Omental fat pad (tissue), 4 donors: ENCODE measurements around the gene ARHGAP33. TPM values are rescaled to one million over a fixed set of nuclear protein-coding genes. Genes with fewer than 3 reads are reported as not detected.
"Not testable (repeated sequence)": the region's sequence is repeated elsewhere in the genome, so short reads cannot be mapped to it uniquely, and the experiment has no call there.

ENCODE experiments used
- ATAC-seq: fragments of 150-250 bp; one replicate; pipeline ENCODE4 v1.9.1; 2016; ENCODE audit warnings: mild to moderate bottlenecking, moderate library complexity; ENCODE audit not compliant: low FRiP score
- DNase-seq: peaks from one replicate; pipeline ENCODE4 v3.0.0-alpha.2; 2019; ENCODE audit warnings: low spot score
- total RNA-seq, 4 donors: library from RNA; depleted of rRNA; stranded (reverse); fragments of >200 nt; gene quantifications; one replicate each; pipeline ENCODE4 v1.1.0, GENCODE V29; 2016
- TF ChIP-seq, protein P1 (sequence below), 3 donors: fragments of 450-650 bp; IDR thresholded peaks; one replicate each; pipeline ENCODE4 v1.5.1; 2016 to 2017; ENCODE audit warnings: antibody characterized with exemption in 3 of 3, mild to moderate bottlenecking in 3 of 3, moderate library complexity in 2 of 3

The ARHGAP33 gene
- total RNA-seq, 4 donors from 2014 or later = 0.84 to 9.1 (median 2.5) TPM

- TF ChIP-seq, protein P1, sequence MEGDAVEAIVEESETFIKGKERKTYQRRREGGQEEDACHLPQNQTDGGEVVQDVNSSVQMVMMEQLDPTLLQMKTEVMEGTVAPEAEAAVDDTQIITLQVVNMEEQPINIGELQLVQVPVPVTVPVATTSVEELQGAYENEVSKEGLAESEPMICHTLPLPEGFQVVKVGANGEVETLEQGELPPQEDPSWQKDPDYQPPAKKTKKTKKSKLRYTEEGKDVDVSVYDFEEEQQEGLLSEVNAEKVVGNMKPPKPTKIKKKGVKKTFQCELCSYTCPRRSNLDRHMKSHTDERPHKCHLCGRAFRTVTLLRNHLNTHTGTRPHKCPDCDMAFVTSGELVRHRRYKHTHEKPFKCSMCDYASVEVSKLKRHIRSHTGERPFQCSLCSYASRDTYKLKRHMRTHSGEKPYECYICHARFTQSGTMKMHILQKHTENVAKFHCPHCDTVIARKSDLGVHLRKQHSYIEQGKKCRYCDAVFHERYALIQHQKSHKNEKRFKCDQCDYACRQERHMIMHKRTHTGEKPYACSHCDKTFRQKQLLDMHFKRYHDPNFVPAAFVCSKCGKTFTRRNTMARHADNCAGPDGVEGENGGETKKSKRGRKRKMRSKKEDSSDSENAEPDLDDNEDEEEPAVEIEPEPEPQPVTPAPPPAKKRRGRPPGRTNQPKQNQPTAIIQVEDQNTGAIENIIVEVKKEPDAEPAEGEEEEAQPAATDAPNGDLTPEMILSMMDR (IDR thresholded peaks at IDR 0.05) = no peak
- DNase-seq (no peak), ATAC-seq (no peak)
Observed at GRCh38 chr19:35822579-35822978, 47.2 kb downstream of the ARHGAP33 start.

- TF ChIP-seq, protein P1 (IDR thresholded peaks at IDR 0.05) = no peak
- DNase-seq = no peak
- no peak for ATAC-seq
Observed at GRCh38 chr19:35824150-35824549, 48.8 kb downstream of the ARHGAP33 start.

DNA sequence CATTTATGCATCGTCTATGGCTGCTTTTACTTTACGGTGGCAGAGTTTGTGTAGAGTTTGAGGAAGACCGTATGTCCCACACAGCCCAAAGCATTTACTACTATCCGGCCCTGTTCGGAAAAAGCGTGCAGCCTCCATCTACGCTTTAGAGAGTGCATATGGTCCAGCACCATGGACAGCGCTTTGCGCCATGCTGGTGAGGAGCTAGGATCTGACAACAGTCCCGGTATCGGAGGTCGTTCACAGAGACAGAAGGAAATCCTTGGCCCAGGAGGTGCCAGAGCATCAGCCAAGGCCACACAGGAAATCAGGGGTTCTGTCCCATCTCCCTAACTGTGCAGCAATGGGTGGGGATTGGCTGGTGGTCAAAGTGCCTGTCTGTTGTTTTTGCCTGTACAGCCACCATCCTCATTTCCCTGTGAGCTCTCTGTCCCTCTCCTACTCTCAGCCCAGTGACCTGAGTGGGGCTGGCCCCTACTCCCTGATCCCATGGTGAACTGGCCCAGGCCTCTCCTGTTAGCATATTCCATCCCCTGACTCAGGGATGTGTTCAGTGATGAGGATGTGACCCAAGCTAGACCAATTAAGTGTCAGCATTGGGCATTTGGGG is 53.4 kb downstream of the ARHGAP33 start:
- ATAC-seq = no peak
- TF ChIP-seq, protein P1 (IDR thresholded peaks at IDR 0.05) = no peak
- peak; percentile 41 for DNase-seq

DNA sequence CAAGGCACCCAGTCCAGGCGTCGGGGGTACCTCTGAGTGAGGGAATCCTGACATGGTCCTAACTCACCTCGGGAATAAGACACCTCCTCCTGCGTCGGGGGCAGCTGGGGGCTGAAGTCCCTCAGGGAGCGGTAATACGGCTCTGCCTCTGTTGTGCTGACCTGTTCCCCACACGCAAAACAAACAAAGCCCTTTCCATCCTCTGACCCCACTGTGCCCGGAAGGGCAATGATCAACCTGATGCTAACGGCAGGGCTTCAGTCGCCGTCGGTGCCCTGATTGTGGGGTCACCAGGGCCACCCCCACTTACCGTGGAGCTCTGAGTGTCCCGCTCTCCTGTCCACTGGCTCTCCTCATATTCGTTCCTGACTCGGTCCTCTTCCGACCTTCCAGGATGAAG is 55.6 kb downstream of the ARHGAP33 start:
- no peak for ATAC-seq
- TF ChIP-seq, protein P1 (IDR thresholded peaks at IDR 0.05) = no peak
- DNase-seq = no peak

DNA sequence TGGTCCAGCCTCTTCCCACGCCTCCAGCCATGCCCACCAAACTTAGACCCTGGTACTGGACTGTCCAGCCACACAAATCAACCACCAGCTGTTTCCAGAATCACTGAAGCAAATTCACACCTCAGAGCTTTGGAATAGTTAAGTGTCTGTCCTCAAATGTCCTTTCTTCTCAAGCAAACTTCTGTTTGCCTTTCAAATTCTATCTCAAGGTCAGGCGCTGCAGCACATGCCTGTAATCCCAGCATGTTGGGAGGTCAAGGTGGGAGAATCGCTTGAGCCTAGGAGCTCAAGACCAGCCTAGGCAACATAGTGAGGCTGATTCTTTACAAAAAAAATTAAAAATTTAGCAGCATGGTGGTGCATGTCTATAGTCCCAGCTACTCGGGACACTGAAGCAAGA is 56.7 kb downstream of the ARHGAP33 start:
- DNase-seq (no peak), ATAC-seq (no peak)
- TF ChIP-seq, protein P1 (IDR thresholded peaks at IDR 0.05) = no peak

- DNase-seq (no peak), ATAC-seq (no peak)
- TF ChIP-seq, protein P1 (IDR thresholded peaks at IDR 0.05) = no peak
Observed at GRCh38 chr19:35833972-35834371, 58.6 kb downstream of the ARHGAP33 start.

GRCh38 chr19:35836096-35836495 is 60.7 kb downstream of the ARHGAP33 start:
- ATAC-seq, DNase-seq: not testable (repeated sequence)

Other genes with a start within 250 kb of the ARHGAP33 start
- under 1 TPM in 1 of 4 donors, not detected in 3; 0.93 TPM for gene SBSN, start 247.3 kb upstream of the ARHGAP33 start, total RNA-seq
- not detected for gene GAPDHS, start 242.1 kb upstream of the ARHGAP33 start, total RNA-seq
- gene TMEM147, start 229.9 kb upstream of the ARHGAP33 start, total RNA-seq = 100 to 1,000 TPM in 1 of 4 donors, 10 to 100 TPM in 3; 67.1 to 114 (median 74.5) TPM
- not detected for gene ATP4A, start 211.9 kb upstream of the ARHGAP33 start, total RNA-seq
- not detected for gene PMIS2, start 189.4 kb upstream of the ARHGAP33 start, total RNA-seq
- 1 to 10 TPM; 4.0 to 7.3 (median 5.1) TPM for gene HAUS5, start 162.8 kb upstream of the ARHGAP33 start, total RNA-seq
- 10 to 100 TPM; 35.0 to 41.7 (median 39.6) TPM for gene RBM42, start 146.5 kb upstream of the ARHGAP33 start, total RNA-seq
- under 1 TPM in 2 of 4 donors, not detected in 2; 0.65 to 0.82 TPM for gene ETV2, start 133.8 kb upstream of the ARHGAP33 start, total RNA-seq
- gene COX6B1, start 127.2 kb upstream of the ARHGAP33 start, total RNA-seq = 100 to 1,000 TPM; 391 to 611 (median 538) TPM
- gene UPK1A, start 109.0 kb upstream of the ARHGAP33 start, total RNA-seq = under 1 TPM in 1 of 4 donors, not detected in 3; 0.44 TPM
- under 1 TPM in 2 of 4 donors, not detected in 2; 0.47 to 0.72 TPM for gene ZBTB32, start 71.0 kb upstream of the ARHGAP33 start, total RNA-seq
- gene KMT2B, start 57.6 kb upstream of the ARHGAP33 start, total RNA-seq = 10 to 100 TPM; 11.5 to 28.7 (median 19.8) TPM
- gene IGFLR1, start 33.1 kb upstream of the ARHGAP33 start, total RNA-seq = 10 to 100 TPM in 2 of 4 donors, 1 to 10 TPM in 2; 5.8 to 14.8 (median 10.1) TPM
- gene U2AF1L4, start 30.1 kb upstream of the ARHGAP33 start, total RNA-seq = 10 to 100 TPM; 18.4 to 23.8 (median 22.9) TPM
- 10 to 100 TPM; 28.1 to 58.6 (median 37.9) TPM for gene PSENEN, start 29.9 kb upstream of the ARHGAP33 start, total RNA-seq
- 10 to 100 TPM; 11.3 to 18.3 (median 15.6) TPM for gene LIN37, start 27.0 kb upstream of the ARHGAP33 start, total RNA-seq
- 100 to 1,000 TPM; 107 to 203 (median 128) TPM for gene HSPB6, start 18.5 kb upstream of the ARHGAP33 start, total RNA-seq
- gene PROSER3, start 17.4 kb upstream of the ARHGAP33 start, total RNA-seq = 1 to 10 TPM; 3.7 to 7.5 (median 5.3) TPM
- gene PRODH2, start 37.3 kb downstream of the ARHGAP33 start, total RNA-seq = not detected
- gene NPHS1, start 76.9 kb downstream of the ARHGAP33 start, total RNA-seq = 1 to 10 TPM in 1 of 4 donors, under 1 TPM in 1, not detected in 2; 0.48 to 1.5 TPM
- gene KIRREL2, start 81.3 kb downstream of the ARHGAP33 start, total RNA-seq = 1 to 10 TPM in 1 of 4 donors, under 1 TPM in 2, not detected in 1; 0.25 to 1.4 (median 0.48) TPM
- gene APLP1, start 93.0 kb downstream of the ARHGAP33 start, total RNA-seq = 10 to 100 TPM in 1 of 4 donors, 1 to 10 TPM in 3; 1.1 to 10.1 (median 2.3) TPM
- gene NFKBID, start 125.0 kb downstream of the ARHGAP33 start, total RNA-seq = 10 to 100 TPM in 3 of 4 donors, 1 to 10 TPM in 1; 7.4 to 52.7 (median 15.5) TPM
- gene HCST, start 127.0 kb downstream of the ARHGAP33 start, total RNA-seq = 10 to 100 TPM in 2 of 4 donors, 1 to 10 TPM in 2; 7.6 to 57.0 (median 13.3) TPM
- 100 to 1,000 TPM; 171 to 490 (median 280) TPM for gene TYROBP, start 132.7 kb downstream of the ARHGAP33 start, total RNA-seq
- gene LRFN3, start 160.8 kb downstream of the ARHGAP33 start, total RNA-seq = 1 to 10 TPM; 3.2 to 8.7 (median 5.3) TPM
- 10 to 100 TPM; 19.0 to 53.8 (median 32.2) TPM for gene SDHAF1, start 219.6 kb downstream of the ARHGAP33 start, total RNA-seq
- gene SYNE4, start 233.2 kb downstream of the ARHGAP33 start, total RNA-seq = under 1 TPM in 3 of 4 donors, not detected in 1; 0.28 to 0.79 (median 0.50) TPM
- gene ALKBH6, start 238.6 kb downstream of the ARHGAP33 start, total RNA-seq = 10 to 100 TPM; 13.6 to 21.8 (median 16.1) TPM